Testis (tissue), 2 donors: ENCODE results near the gene LAMA3.

ENCODE experiments used
- CTCF ChIP-seq, 3 experiments: fragments of 450-650 bp in 2 of 3; fragments of 200-600 bp in 1 of 3; sonication (generic) in 1 of 3; IDR thresholded peaks; one replicate each; pipeline ENCODE4 v1.5.1; 2016 to 2019; ENCODE audit warnings: antibody characterized with exemption in 3 of 3, mild to moderate bottlenecking in 2 of 3, moderate library complexity in 1 of 3
- POLR2A ChIP-seq: fragments of 450-650 bp; IDR thresholded peaks from one replicate; pipeline ENCODE4 v1.6.1; 2017; ENCODE audit warnings: antibody characterized with exemption, mild to moderate bottlenecking, moderate library complexity

DNA sequence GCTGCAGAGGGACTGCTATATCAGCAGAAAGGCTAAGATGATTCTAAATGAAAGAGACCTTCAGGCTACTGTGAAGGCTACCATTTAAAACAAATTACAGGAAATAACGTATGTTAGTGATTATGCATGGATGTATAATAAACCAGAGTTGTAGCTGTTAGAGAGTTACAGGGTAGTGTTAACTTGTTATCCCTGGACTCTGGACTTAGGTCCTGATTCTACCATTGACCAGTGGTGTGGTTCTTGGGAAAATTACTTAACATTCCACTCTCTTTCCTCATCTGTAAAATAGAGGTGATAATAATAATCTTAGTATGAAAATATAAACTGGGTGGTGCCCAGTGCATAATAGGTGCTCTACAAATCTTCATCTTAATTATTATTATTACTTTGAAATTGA is 22.2 kb downstream of the LAMA3 start:
- no peak for TF ChIP-seq CTCF (IDR thresholded peaks at IDR 0.05)
- no peak for TF ChIP-seq POLR2A
